ENCODE results near the gene LRFN3. TPM values are rescaled to one million over a fixed set of nuclear protein-coding genes. Genes with fewer than 3 reads are reported as not detected.

LRFN3 gene
- total RNA-seq, 1 experiment from 2014 or later, result 3.7 TPM

DNA sequence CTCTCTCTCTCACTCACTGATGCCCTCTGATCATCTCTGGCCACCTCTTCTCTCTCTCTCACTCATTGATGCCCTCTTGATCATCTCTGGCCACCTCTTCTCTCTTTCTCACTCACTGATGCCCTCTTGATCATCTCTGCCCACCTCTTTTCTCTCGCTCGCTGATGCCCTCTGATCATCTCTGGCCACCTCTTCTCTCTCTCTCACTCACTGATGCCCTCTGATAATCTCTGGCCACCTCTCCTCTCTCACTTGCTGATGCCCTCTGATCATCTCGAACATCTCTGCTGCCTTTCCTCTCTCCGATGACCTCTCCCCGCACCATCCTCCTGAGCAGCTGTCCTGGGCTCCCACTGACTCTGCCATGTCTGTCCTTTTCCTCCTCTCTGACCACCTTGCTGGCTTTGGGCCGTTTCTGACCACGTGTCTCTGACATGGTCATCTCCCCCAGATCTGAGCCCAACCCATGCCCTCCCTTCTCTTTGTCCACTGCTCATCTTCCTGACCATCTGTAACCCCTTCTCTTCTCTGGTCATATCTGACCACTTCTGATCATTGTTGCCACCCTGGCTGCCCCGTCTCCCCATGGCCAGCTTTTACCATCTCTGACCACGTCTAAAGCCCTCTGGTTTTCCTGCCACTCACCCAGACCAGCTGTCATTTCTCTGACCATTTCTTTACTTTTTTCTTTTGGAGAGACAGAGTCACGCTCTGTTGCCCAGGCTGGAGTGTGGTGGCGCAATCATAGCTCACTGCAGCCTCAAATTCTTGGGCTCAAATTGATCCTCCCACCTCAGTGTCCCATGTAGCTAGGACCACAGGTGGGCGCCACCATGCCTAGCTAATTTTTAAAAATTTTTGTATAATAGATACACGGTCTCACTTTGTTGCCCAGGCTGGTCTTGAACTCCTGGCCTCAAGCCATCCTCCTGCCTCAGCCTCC, 2.4 kb downstream of the LRFN3 start:
- H3K4me3 ChIP-seq (ENCODE audit: low read length), result no peak overlapping the region; the same call in 1 of the 2 replicates
- no peak overlapping the region for H3K27ac ChIP-seq (ENCODE audit: low read length)
- H3K36me3 ChIP-seq (ENCODE audit: insufficient read depth, low read length), result no peaks in the 10 kb centered on the region
- no peak overlapping the region for H2AFZ ChIP-seq (ENCODE audit: low read length)
- H3K9me3 ChIP-seq (ENCODE audit: low read length), result no peaks in the 10 kb centered on the region
- H3K9ac ChIP-seq (ENCODE audit: low read length), result 0 out of 2 replicates have a peak overlapping the region, but pooled peaks have one; percentile 3
- no peak for DNase-seq
- H3K27me3 ChIP-seq (ENCODE audit: low read length), result no peaks in the 10 kb centered on the region
- H3K4me2 ChIP-seq (ENCODE audit: low read depth, low read length, poor library complexity, severe bottlenecking), result peak overlapping the region; percentile 98
- H3K79me2 ChIP-seq (ENCODE audit: low read length), result no peaks in the 10 kb centered on the region
- H3K4me1 ChIP-seq (ENCODE audit: low read length), result peaks cover 30% of the 10 kb centered on the region
- H4K20me1 ChIP-seq (ENCODE audit: insufficient read depth, low read depth, low read length), result no peaks in the 10 kb centered on the region; the same call in 1 of the 2 replicates
- H3K9me2 ChIP-seq (replicated peaks; ENCODE audit: insufficient read depth, low read length), result no peaks in the 10 kb centered on the region

DNA sequence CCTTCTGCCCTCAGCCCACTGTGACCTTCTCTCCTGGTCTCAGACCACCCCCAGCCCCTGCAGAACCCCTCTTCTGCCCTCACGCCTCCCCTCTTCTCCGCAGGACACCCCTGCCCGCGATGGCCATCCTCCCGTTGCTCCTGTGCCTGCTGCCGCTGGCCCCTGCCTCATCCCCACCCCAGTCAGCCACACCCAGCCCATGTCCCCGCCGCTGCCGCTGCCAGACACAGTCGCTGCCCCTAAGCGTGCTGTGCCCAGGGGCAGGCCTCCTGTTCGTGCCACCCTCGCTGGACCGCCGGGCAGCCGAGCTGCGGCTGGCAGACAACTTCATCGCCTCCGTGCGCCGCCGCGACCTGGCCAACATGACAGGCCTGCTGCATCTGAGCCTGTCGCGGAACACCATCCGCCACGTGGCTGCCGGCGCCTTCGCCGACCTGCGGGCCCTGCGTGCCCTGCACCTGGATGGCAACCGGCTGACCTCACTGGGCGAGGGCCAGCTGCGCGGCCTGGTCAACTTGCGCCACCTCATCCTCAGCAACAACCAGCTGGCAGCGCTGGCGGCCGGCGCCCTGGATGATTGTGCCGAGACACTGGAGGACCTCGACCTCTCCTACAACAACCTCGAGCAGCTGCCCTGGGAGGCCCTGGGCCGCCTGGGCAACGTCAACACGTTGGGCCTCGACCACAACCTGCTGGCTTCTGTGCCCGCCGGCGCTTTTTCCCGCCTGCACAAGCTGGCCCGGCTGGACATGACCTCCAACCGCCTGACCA, 3.3 kb downstream of the LRFN3 start:
- Histone ChIP-seq H4K20me1 (ENCODE audit: insufficient read depth, low read depth, low read length) (no peaks in the 10 kb centered on the region; the same call in 1 of the 2 replicates), H3K4me1 (ENCODE audit: low read length) (peaks cover 30% of the 10 kb centered on the region)

DNA sequence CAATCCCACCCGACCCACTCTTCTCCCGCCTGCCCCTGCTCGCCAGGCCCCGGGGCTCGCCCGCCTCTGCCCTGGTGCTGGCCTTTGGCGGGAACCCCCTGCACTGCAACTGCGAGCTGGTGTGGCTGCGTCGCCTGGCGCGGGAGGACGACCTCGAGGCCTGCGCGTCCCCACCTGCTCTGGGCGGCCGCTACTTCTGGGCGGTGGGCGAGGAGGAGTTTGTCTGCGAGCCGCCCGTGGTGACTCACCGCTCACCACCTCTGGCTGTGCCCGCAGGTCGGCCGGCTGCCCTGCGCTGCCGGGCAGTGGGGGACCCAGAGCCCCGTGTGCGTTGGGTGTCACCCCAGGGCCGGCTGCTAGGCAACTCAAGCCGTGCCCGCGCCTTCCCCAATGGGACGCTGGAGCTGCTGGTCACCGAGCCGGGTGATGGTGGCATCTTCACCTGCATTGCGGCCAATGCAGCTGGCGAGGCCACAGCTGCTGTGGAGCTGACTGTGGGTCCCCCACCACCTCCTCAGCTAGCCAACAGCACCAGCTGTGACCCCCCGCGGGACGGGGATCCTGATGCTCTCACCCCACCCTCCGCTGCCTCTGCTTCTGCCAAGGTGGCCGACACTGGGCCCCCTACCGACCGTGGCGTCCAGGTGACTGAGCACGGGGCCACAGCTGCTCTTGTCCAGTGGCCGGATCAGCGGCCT, 4.1 kb downstream of the LRFN3 start:
- Histone ChIP-seq H3K79me2 (ENCODE audit: low read length) (no peaks in the 10 kb centered on the region), H3K27me3 (ENCODE audit: low read length) (no peaks in the 10 kb centered on the region), H2AFZ (ENCODE audit: low read length) (no peak overlapping the region), H3K4me2 (ENCODE audit: low read depth, low read length, poor library complexity, severe bottlenecking) (no peak overlapping the region), H3K9me3 (ENCODE audit: low read length) (no peaks in the 10 kb centered on the region), H4K20me1 (ENCODE audit: insufficient read depth, low read depth, low read length) (peaks cover 2% of the 10 kb centered on the region; the same call in 1 of the 2 replicates), H3K4me1 (ENCODE audit: low read length) (peaks cover 25% of the 10 kb centered on the region), H3K4me3 (ENCODE audit: low read length) (no peak overlapping the region), H3K9me2 (replicated peaks; ENCODE audit: insufficient read depth, low read length) (no peaks in the 10 kb centered on the region), H3K9ac (ENCODE audit: low read length) (no peak overlapping the region), H3K36me3 (ENCODE audit: insufficient read depth, low read length) (no peaks in the 10 kb centered on the region), H3K27ac (ENCODE audit: low read length) (no peak overlapping the region)
- DNase-seq, result no peak

More for the DNA sequence above, 3.3 kb downstream of the LRFN3 start:
- no peak for DNase-seq
- Histone ChIP-seq H3K36me3 (ENCODE audit: insufficient read depth, low read length) (no peaks in the 10 kb centered on the region), H3K79me2 (ENCODE audit: low read length) (no peaks in the 10 kb centered on the region), H3K4me3 (ENCODE audit: low read length) (no peak overlapping the region), H2AFZ (ENCODE audit: low read length) (no peak overlapping the region), H3K27ac (ENCODE audit: low read length) (no peak overlapping the region), H3K4me2 (ENCODE audit: low read depth, low read length, poor library complexity, severe bottlenecking) (no peak overlapping the region), H3K9me2 (replicated peaks; ENCODE audit: insufficient read depth, low read length) (no peaks in the 10 kb centered on the region), H3K9ac (ENCODE audit: low read length) (no peak overlapping the region), H3K27me3 (ENCODE audit: low read length) (no peaks in the 10 kb centered on the region), H3K9me3 (ENCODE audit: low read length) (no peaks in the 10 kb centered on the region)

DNA sequence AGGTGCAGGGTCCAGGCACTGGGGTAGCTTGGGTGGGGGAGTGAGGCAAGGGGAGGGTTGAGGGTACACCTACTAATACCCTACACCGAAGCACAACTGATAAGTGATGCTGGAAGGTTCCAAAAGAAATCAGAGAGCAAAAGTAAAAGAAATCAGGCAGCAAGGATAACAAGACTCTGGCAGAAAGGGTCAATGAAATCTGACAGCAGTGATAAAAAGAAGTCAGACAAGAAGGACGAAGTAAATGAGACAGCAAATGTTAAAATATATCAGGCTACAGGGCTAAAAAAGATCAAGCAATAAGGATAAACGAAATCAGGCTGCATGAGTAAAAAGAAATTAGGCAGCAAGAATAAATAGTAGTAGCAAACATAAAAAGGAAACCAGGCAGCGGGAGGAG, 4.7 kb downstream of the LRFN3 start:
- H3K4me3 ChIP-seq (ENCODE audit: low read length), result no peak overlapping the region
- no peak for DNase-seq
- H3K4me1 ChIP-seq (ENCODE audit: low read length), result peaks cover 19% of the 10 kb centered on the region
- no peaks in the 10 kb centered on the region for H3K27me3 ChIP-seq (ENCODE audit: low read length)
- no peak overlapping the region for H3K27ac ChIP-seq (ENCODE audit: low read length)
- no peak overlapping the region for H3K4me2 ChIP-seq (ENCODE audit: low read depth, low read length, poor library complexity, severe bottlenecking)
- H2AFZ ChIP-seq (ENCODE audit: low read length), result no peak overlapping the region
- H3K9me3 ChIP-seq (ENCODE audit: low read length), result no peaks in the 10 kb centered on the region
- no peaks in the 10 kb centered on the region for H3K79me2 ChIP-seq (ENCODE audit: low read length)
- no peaks in the 10 kb centered on the region for H3K36me3 ChIP-seq (ENCODE audit: insufficient read depth, low read length)
- peaks cover 4% of the 10 kb centered on the region; the same call in 1 of the 2 replicates for H4K20me1 ChIP-seq (ENCODE audit: insufficient read depth, low read depth, low read length)
- no peaks in the 10 kb centered on the region for H3K9me2 ChIP-seq (replicated peaks; ENCODE audit: insufficient read depth, low read length)
- no peak overlapping the region for H3K9ac ChIP-seq (ENCODE audit: low read length)

DNA sequence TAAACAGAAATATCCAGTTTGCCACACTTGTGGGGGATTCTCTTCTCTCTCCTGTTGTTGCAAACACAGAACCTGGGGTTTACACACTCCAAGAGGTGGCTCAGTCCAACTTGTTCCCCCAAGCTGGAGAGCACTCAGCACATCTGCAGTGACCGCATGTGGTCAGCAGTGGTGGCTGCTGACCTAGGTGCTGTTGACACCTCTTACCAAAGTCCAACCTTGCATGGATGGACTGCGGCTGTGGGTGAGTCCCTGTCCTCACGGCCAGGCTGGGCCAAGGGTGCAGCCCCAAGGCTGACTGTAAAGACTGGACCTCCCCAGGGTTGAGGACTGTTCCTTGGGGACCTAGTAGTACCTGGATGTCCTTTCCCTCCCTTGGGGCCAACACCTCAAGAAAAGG, 6.1 kb downstream of the LRFN3 start:
- Histone ChIP-seq H2AFZ (ENCODE audit: low read length) (no peak overlapping the region), H3K4me3 (ENCODE audit: low read length) (no peak overlapping the region), H3K4me1 (ENCODE audit: low read length) (peaks cover 9% of the 10 kb centered on the region), H4K20me1 (ENCODE audit: insufficient read depth, low read depth, low read length) (peaks cover 4% of the 10 kb centered on the region; the same call in 1 of the 2 replicates), H3K9me2 (replicated peaks; ENCODE audit: insufficient read depth, low read length) (no peaks in the 10 kb centered on the region), H3K79me2 (ENCODE audit: low read length) (no peaks in the 10 kb centered on the region), H3K27me3 (ENCODE audit: low read length) (no peaks in the 10 kb centered on the region), H3K4me2 (ENCODE audit: low read depth, low read length, poor library complexity, severe bottlenecking) (no peak overlapping the region), H3K27ac (ENCODE audit: low read length) (no peak overlapping the region), H3K36me3 (ENCODE audit: insufficient read depth, low read length) (no peaks in the 10 kb centered on the region), H3K9ac (ENCODE audit: low read length) (no peak overlapping the region), H3K9me3 (ENCODE audit: low read length) (no peaks in the 10 kb centered on the region)
- DNase-seq, result no peak

DNA sequence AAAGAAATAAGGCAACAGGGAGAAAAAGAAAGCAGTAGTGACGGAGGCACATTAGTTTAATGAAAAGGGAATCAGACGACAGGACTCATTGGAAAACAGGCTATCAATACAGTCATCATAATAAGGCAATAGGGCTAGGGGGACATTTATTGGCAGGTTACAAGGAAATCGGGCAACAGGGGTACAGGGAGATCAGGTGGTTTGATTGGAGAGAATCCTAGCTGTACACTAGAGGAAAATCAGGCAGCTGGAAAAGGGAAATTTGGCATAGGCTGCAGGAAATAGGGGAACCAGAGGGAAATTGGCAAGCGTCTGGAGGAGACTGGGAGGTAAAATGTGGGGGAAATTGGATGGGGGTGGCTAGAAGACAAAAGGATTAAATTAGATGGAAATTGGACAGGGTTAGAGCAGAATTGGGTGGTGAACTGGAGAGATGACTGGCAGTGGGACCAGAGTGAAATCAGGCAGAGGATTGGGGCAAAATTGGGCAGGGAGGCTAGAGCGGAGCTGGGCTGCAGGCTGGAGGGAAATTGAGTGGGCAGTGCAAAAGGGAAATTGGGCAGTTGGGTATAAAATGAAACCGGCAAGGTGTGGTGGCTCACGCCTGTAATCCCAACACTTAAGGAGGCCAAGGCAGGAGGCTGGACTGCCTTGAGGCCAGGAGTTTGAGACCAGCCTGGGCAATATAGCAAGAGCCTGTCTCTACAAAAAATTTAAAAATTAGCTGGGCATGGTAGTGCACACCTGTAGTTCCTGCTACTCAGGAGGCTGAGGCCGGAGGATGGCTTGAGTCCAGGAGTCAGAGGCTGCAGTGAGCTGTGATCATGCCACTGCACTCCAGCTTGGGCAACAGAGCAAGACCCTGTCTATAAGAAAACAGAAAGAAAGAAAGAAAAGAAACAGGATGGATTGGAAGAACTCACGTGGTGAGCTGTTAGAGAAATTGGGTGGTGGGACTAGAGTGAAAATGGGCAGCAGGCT, 7.4 kb downstream of the LRFN3 start:
- Histone ChIP-seq H3K79me2 (ENCODE audit: low read length) (no peaks in the 10 kb centered on the region), H3K9me3 (ENCODE audit: low read length) (no peaks in the 10 kb centered on the region), H3K27me3 (ENCODE audit: low read length) (no peaks in the 10 kb centered on the region), H3K4me1 (ENCODE audit: low read length) (no peaks in the 10 kb centered on the region), H4K20me1 (ENCODE audit: insufficient read depth, low read depth, low read length) (peaks cover 4% of the 10 kb centered on the region; the same call in 1 of the 2 replicates), H3K27ac (ENCODE audit: low read length) (no peak overlapping the region), H2AFZ (ENCODE audit: low read length) (no peak overlapping the region), H3K9ac (ENCODE audit: low read length) (no peak overlapping the region), H3K4me3 (ENCODE audit: low read length) (no peak overlapping the region), H3K4me2 (ENCODE audit: low read depth, low read length, poor library complexity, severe bottlenecking) (no peak overlapping the region), H3K9me2 (replicated peaks; ENCODE audit: insufficient read depth, low read length) (no peaks in the 10 kb centered on the region), H3K36me3 (ENCODE audit: insufficient read depth, low read length) (no peaks in the 10 kb centered on the region)
- DNase-seq, result no peak

DNA sequence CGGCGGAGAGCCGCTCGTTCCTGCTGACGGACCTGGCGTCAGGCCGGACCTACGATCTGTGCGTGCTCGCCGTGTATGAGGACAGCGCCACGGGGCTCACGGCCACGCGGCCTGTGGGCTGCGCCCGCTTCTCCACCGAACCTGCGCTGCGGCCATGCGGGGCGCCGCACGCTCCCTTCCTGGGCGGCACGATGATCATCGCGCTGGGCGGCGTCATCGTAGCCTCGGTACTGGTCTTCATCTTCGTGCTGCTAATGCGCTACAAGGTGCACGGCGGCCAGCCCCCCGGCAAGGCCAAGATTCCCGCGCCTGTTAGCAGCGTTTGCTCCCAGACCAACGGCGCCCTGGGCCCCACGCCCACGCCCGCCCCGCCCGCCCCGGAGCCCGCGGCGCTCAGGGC, 8.4 kb downstream of the LRFN3 start:
- Histone ChIP-seq H3K27ac (ENCODE audit: low read length) (no peak overlapping the region), H3K36me3 (ENCODE audit: insufficient read depth, low read length) (no peaks in the 10 kb centered on the region), H3K4me1 (ENCODE audit: low read length) (no peaks in the 10 kb centered on the region), H3K9me3 (ENCODE audit: low read length) (no peaks in the 10 kb centered on the region), H3K9ac (ENCODE audit: low read length) (no peak overlapping the region), H3K9me2 (replicated peaks; ENCODE audit: insufficient read depth, low read length) (no peaks in the 10 kb centered on the region), H3K27me3 (ENCODE audit: low read length) (no peaks in the 10 kb centered on the region), H2AFZ (ENCODE audit: low read length) (no peak overlapping the region), H3K4me2 (ENCODE audit: low read depth, low read length, poor library complexity, severe bottlenecking) (no peak overlapping the region), H3K79me2 (ENCODE audit: low read length) (no peaks in the 10 kb centered on the region), H3K4me3 (ENCODE audit: low read length) (no peak overlapping the region), H4K20me1 (ENCODE audit: insufficient read depth, low read depth, low read length) (peaks cover 4% of the 10 kb centered on the region; the same call in 1 of the 2 replicates)
- no peak for DNase-seq
